Measurements from ENCODE around the gene DUSP18. TPM values are rescaled to one million over a fixed set of nuclear protein-coding genes. Genes with fewer than 3 reads are reported as not detected.

DUSP18 gene
- total and polyA plus RNA-seq, 2 of the 13 experiments (the other 11 are each of a cell fraction or from before 2014, with no cell fraction given): 1.4 to 2.3 TPM

DNA sequence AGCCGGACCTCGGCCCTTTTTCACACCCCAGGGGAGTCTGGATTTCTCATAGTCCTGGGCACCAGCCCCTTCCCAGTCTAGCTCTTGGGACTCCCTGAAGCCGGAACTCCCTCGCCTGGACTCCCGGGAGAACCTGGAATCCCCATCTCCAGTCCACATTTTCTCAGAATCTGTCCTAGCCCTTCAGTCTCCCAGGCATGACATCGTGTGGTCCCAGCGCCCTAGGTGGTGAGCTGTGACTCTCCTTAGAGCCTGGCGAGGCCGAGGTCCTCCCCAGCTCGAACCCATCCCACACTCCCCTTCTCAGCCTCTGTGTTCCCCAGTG, 673 bp upstream of the DUSP18 start (continued):
- TF ChIP-seq GZF1 (CRISPR knock-in tag; IDR thresholded peaks at IDR 0.05): no peak
- TF ChIP-seq ZSCAN29 (CRISPR knock-in tag; conservative IDR thresholded peaks at IDR 0.05): no peak
- TF ChIP-seq, protein P1, sequence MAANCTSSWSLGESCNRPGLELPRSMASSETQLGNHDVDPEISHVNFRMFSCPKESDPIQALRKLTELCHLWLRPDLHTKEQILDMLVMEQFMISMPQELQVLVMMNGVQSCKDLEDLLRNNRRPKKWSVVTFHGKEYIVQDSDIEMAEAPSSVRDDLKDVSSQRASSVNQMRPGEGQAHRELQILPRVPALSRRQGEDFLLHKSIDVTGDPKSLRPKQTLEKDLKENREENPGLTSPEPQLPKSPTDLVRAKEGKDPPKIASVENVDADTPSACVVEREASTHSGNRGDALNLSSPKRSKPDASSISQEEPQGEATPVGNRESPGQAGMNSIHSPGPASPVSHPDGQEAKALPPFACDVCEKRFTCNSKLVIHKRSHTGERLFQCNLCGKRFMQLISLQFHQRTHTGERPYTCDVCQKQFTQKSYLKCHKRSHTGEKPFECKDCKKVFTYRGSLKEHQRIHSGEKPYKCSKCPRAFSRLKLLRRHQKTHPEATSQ (CRISPR knock-in tag; IDR thresholded peaks at IDR 0.05; ENCODE audit: borderline replicate concordance): no peak
- TF ChIP-seq, protein P2, sequence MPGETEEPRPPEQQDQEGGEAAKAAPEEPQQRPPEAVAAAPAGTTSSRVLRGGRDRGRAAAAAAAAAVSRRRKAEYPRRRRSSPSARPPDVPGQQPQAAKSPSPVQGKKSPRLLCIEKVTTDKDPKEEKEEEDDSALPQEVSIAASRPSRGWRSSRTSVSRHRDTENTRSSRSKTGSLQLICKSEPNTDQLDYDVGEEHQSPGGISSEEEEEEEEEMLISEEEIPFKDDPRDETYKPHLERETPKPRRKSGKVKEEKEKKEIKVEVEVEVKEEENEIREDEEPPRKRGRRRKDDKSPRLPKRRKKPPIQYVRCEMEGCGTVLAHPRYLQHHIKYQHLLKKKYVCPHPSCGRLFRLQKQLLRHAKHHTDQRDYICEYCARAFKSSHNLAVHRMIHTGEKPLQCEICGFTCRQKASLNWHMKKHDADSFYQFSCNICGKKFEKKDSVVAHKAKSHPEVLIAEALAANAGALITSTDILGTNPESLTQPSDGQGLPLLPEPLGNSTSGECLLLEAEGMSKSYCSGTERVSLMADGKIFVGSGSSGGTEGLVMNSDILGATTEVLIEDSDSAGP (CRISPR knock-in tag; IDR thresholded peaks at IDR 0.05; ENCODE audit: borderline replicate concordance): 0 out of 2 replicates have a peak, but pooled peaks have one; percentile 2
- TF ChIP-seq ZNF772 (CRISPR knock-in tag; IDR thresholded peaks at IDR 0.05): no peak
- no peak for TF ChIP-seq CHD4 (IDR thresholded peaks at IDR 0.05; ENCODE audit: borderline replicate concordance, low read length)
- TF ChIP-seq ZNF543 (CRISPR knock-in tag; IDR thresholded peaks at IDR 0.05): no peak
- no peak for TF ChIP-seq GABPB1 (CRISPR knock-in tag; IDR thresholded peaks at IDR 0.05)
- TF ChIP-seq, protein P3, sequence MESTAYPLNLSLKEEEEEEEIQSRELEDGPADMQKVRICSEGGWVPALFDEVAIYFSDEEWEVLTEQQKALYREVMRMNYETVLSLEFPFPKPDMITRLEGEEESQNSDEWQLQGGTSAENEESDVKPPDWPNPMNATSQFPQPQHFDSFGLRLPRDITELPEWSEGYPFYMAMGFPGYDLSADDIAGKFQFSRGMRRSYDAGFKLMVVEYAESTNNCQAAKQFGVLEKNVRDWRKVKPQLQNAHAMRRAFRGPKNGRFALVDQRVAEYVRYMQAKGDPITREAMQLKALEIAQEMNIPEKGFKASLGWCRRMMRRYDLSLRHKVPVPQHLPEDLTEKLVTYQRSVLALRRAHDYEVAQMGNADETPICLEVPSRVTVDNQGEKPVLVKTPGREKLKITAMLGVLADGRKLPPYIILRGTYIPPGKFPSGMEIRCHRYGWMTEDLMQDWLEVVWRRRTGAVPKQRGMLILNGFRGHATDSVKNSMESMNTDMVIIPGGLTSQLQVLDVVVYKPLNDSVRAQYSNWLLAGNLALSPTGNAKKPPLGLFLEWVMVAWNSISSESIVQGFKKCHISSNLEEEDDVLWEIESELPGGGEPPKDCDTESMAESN (CRISPR knock-in tag; conservative IDR thresholded peaks at IDR 0.05): no peak
- TF ChIP-seq ZNF792 (CRISPR knock-in tag; IDR thresholded peaks at IDR 0.05): no peak
- TF ChIP-seq FOXM1 (CRISPR knock-in tag; IDR thresholded peaks at IDR 0.05): no peak
- TF ChIP-seq, protein P4, sequence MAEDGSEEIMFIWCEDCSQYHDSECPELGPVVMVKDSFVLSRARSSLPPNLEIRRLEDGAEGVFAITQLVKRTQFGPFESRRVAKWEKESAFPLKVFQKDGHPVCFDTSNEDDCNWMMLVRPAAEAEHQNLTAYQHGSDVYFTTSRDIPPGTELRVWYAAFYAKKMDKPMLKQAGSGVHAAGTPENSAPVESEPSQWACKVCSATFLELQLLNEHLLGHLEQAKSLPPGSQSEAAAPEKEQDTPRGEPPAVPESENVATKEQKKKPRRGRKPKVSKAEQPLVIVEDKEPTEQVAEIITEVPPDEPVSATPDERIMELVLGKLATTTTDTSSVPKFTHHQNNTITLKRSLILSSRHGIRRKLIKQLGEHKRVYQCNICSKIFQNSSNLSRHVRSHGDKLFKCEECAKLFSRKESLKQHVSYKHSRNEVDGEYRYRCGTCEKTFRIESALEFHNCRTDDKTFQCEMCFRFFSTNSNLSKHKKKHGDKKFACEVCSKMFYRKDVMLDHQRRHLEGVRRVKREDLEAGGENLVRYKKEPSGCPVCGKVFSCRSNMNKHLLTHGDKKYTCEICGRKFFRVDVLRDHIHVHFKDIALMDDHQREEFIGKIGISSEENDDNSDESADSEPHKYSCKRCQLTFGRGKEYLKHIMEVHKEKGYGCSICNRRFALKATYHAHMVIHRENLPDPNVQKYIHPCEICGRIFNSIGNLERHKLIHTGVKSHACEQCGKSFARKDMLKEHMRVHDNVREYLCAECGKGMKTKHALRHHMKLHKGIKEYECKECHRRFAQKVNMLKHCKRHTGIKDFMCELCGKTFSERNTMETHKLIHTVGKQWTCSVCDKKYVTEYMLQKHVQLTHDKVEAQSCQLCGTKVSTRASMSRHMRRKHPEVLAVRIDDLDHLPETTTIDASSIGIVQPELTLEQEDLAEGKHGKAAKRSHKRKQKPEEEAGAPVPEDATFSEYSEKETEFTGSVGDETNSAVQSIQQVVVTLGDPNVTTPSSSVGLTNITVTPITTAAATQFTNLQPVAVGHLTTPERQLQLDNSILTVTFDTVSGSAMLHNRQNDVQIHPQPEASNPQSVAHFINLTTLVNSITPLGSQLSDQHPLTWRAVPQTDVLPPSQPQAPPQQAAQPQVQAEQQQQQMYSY (CRISPR knock-in tag; IDR thresholded peaks at IDR 0.05): peak; percentile 23; the same call in 1 of the 2 replicates
- TF ChIP-seq ZNF607 (CRISPR knock-in tag; IDR thresholded peaks at IDR 0.05; ENCODE audit: borderline replicate concordance): no peak
- no peak for TF ChIP-seq ZNF766 (CRISPR knock-in tag; IDR thresholded peaks at IDR 0.05; ENCODE audit: borderline replicate concordance)
- no peak for TF ChIP-seq ZNF569 (CRISPR knock-in tag; IDR thresholded peaks at IDR 0.05; ENCODE audit: borderline replicate concordance)
- TF ChIP-seq ZBTB1 (CRISPR knock-in tag; IDR thresholded peaks at IDR 0.05; ENCODE audit: borderline replicate concordance): no peak
- no peak for TF ChIP-seq REL (CRISPR knock-in tag; conservative IDR thresholded peaks at IDR 0.05)
- TF ChIP-seq ZNF879 (CRISPR knock-in tag; IDR thresholded peaks at IDR 0.05): no peak
- no peak for TF ChIP-seq MAFG (CRISPR knock-in tag; IDR thresholded peaks at IDR 0.05)
- TF ChIP-seq ZNF333 (CRISPR knock-in tag; IDR thresholded peaks at IDR 0.05; ENCODE audit: borderline replicate concordance): no peak
- TF ChIP-seq, protein P5, sequence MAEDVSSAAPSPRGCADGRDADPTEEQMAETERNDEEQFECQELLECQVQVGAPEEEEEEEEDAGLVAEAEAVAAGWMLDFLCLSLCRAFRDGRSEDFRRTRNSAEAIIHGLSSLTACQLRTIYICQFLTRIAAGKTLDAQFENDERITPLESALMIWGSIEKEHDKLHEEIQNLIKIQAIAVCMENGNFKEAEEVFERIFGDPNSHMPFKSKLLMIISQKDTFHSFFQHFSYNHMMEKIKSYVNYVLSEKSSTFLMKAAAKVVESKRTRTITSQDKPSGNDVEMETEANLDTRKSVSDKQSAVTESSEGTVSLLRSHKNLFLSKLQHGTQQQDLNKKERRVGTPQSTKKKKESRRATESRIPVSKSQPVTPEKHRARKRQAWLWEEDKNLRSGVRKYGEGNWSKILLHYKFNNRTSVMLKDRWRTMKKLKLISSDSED (CRISPR knock-in tag; IDR thresholded peaks at IDR 0.05): no peak
- no peak for TF ChIP-seq MZF1 (CRISPR knock-in tag; IDR thresholded peaks at IDR 0.05; ENCODE audit: borderline replicate concordance)
